ENCODE measurements around the gene STAP2.

- TF ChIP-seq CTCF (IDR thresholded peaks at IDR 0.05) (no peak), POLR2AphosphoS5 (IDR thresholded peaks at IDR 0.05) (no peak), POLR2A (IDR thresholded peaks at IDR 0.05) (no peak)
Observed at GRCh38 chr19:4357095-4357797, 18.6 kb upstream of the STAP2 start.

Data from suprapubic skin (tissue), 4 donors.